HL-60 (cell line): ENCODE data around the gene TTC32.
A peak's percentile ranks its signal among the peaks of the same experiment; 100 is the strongest.

Source experiments
- DNase-seq, 2 experiments: peaks; one replicate each; pipeline ENCODE4 v3.0.0-alpha.2; 2010 to 2020; ENCODE audit warnings: low read depth in 1 of 2, low spot score in 1 of 2
- H3K27ac ChIP-seq: fragments of 250-450 bp; sonication (Bioruptor Pico); replicated peaks from 2 replicates; pipeline ENCODE4 v1.5.1; 2020; ENCODE audit warnings: mild to moderate bottlenecking, moderate library complexity
- H3K27me3 ChIP-seq: fragments of 250-450 bp; sonication (Bioruptor Pico); 2 replicates; pipeline ENCODE4 v1.5.1; 2021; ENCODE audit warnings: mild to moderate bottlenecking, moderate library complexity; ENCODE audit not compliant: insufficient read depth, poor library complexity, severe bottlenecking
- H3K4me3 ChIP-seq: replicated peaks from 2 replicates; pipeline ENCODE4 v1.5.1; 2011; ENCODE audit warnings: mild to moderate bottlenecking, control low read depth, low read length; ENCODE audit not compliant: insufficient read depth
- GABPA ChIP-seq: IDR thresholded peaks from 2 replicates; pipeline ENCODE4 v1.6.1; 2012; ENCODE audit warnings: low read depth
- POLR2AphosphoS5 ChIP-seq: IDR thresholded peaks from 2 replicates; pipeline ENCODE4 v1.6.1; 2012; ENCODE audit warnings: low read depth
- SPI1 ChIP-seq: IDR thresholded peaks from 2 replicates; pipeline ENCODE4 v1.6.1; 2012; ENCODE audit warnings: low read depth, mild to moderate bottlenecking, borderline replicate concordance
- TF ChIP-seq, protein P1 (sequence below): IDR thresholded peaks from 2 replicates; pipeline ENCODE4 v1.6.1; 2012; ENCODE audit warnings: low read depth; ENCODE audit not compliant: insufficient replicate concordance
- TF ChIP-seq, protein P2 (sequence below): IDR thresholded peaks from one replicate; pipeline ENCODE4 v1.5.1; 2011; ENCODE audit warnings: low read length, control low read depth, inconsistent platforms; ENCODE audit not compliant: insufficient read depth

The TTC32 gene

DNA sequence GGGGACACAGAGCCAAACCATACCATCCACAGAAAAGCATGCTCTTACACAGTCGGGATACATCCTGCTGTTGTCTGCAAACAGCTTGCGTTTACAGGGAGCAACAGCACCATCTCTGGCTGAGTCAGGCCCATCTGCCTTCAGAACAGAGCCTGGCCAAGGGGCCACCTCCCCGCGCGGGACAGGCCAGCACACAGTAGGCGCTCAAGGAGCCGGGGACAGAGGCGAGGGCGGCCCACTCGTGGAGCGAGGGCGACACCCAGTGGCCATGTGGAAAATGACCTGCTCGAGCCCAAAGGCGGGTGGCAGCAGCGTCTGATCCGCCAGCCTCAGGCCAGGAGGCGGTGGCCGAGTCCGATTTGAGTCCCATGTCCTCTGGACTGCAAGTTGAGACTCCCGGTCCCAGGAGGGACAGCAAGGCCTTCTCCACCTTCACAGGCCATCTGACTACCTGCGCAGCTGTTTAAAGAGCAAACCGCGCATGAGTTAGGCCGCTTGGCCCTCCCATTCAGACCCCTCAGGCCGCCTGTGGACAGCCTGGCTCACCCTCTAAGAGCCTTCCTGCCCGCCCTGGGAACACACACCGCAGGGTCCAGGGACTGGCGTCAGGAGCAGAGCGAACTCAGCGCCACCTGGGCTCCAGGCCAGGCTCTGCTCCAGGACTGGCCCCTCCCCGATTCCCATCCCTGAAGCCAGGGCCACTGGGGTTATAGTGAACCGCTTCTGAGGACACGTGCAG lies 38.3 kb downstream of the TTC32 start:
- peak; percentile 13 to 44 for DNase-seq
- Histone ChIP-seq H3K27me3 (peaks cover 12% of the 10 kb centered on the region), H3K27ac (no peak overlapping the region), H3K4me3 (no peak overlapping the region)
- TF ChIP-seq POLR2AphosphoS5, result no peak
- TF ChIP-seq, protein P1, sequence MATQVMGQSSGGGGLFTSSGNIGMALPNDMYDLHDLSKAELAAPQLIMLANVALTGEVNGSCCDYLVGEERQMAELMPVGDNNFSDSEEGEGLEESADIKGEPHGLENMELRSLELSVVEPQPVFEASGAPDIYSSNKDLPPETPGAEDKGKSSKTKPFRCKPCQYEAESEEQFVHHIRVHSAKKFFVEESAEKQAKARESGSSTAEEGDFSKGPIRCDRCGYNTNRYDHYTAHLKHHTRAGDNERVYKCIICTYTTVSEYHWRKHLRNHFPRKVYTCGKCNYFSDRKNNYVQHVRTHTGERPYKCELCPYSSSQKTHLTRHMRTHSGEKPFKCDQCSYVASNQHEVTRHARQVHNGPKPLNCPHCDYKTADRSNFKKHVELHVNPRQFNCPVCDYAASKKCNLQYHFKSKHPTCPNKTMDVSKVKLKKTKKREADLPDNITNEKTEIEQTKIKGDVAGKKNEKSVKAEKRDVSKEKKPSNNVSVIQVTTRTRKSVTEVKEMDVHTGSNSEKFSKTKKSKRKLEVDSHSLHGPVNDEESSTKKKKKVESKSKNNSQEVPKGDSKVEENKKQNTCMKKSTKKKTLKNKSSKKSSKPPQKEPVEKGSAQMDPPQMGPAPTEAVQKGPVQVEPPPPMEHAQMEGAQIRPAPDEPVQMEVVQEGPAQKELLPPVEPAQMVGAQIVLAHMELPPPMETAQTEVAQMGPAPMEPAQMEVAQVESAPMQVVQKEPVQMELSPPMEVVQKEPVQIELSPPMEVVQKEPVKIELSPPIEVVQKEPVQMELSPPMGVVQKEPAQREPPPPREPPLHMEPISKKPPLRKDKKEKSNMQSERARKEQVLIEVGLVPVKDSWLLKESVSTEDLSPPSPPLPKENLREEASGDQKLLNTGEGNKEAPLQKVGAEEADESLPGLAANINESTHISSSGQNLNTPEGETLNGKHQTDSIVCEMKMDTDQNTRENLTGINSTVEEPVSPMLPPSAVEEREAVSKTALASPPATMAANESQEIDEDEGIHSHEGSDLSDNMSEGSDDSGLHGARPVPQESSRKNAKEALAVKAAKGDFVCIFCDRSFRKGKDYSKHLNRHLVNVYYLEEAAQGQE, result no peak
- TF ChIP-seq, protein P2, sequence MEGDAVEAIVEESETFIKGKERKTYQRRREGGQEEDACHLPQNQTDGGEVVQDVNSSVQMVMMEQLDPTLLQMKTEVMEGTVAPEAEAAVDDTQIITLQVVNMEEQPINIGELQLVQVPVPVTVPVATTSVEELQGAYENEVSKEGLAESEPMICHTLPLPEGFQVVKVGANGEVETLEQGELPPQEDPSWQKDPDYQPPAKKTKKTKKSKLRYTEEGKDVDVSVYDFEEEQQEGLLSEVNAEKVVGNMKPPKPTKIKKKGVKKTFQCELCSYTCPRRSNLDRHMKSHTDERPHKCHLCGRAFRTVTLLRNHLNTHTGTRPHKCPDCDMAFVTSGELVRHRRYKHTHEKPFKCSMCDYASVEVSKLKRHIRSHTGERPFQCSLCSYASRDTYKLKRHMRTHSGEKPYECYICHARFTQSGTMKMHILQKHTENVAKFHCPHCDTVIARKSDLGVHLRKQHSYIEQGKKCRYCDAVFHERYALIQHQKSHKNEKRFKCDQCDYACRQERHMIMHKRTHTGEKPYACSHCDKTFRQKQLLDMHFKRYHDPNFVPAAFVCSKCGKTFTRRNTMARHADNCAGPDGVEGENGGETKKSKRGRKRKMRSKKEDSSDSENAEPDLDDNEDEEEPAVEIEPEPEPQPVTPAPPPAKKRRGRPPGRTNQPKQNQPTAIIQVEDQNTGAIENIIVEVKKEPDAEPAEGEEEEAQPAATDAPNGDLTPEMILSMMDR, result peak; percentile 55

GRCh38 chr2:19861813-19862212 lies 40.0 kb downstream of the TTC32 start:
- DNase-seq, result no peak
- peaks cover 5% of the 10 kb centered on the region for H3K27me3 ChIP-seq
- no peak overlapping the region for H3K27ac ChIP-seq
- no peak overlapping the region for H3K4me3 ChIP-seq
- TF ChIP-seq SPI1, result no peak
- TF ChIP-seq, protein P1, result no peak
- TF ChIP-seq, protein P2, result no peak
- no peak for TF ChIP-seq POLR2AphosphoS5
- no peak for TF ChIP-seq GABPA

GRCh38 chr2:19860022-19860421 lies 41.8 kb downstream of the TTC32 start:
- no peak for DNase-seq
- Histone ChIP-seq H3K27me3 (peaks cover 5% of the 10 kb centered on the region), H3K4me3 (no peak overlapping the region), H3K27ac (no peak overlapping the region)
- TF ChIP-seq, protein P1, result no peak
